NOMO-1 (cell line): ENCODE data around the gene SYTL5.

Experiments
- DNase-seq, 2 experiments: peaks; one replicate each; lab custom pipeline; 2025; ENCODE audit not compliant: unreplicated experiment in 2 of 2; lab: John Stamatoyannopoulos, UW

The SYTL5 gene

DNA sequence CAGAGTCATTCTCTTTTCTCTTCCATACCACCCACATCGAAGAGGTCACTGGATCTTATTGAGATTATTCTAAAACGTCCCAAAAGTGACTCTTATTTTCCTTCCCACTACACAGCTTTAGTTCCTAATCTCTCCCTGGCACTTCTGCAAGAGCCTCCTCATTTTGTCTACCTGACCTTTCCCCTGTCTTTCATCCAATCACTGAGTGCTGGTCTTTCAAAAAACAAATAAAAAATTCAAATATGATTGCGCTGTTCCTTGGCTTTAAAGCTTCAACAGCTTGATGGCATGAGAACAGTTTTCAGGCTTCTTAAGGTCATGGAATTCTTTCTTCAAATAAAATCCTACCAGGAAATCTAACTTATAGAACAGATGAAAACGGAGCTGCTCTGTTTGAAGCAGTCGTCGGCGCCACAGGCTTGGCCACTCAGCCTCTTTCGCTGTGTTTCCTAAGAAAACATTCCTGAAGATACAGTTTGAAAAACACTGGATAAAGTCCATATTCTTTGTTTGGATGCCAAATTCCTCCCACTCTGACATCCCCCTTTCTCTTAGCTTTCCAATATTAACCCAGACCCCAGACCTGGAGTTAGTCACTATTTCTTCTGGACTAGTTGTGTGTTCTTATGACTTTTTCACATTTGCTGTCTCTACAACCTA lies 12.5 kb downstream of the SYTL5 start:
- no peak for DNase-seq

DNA sequence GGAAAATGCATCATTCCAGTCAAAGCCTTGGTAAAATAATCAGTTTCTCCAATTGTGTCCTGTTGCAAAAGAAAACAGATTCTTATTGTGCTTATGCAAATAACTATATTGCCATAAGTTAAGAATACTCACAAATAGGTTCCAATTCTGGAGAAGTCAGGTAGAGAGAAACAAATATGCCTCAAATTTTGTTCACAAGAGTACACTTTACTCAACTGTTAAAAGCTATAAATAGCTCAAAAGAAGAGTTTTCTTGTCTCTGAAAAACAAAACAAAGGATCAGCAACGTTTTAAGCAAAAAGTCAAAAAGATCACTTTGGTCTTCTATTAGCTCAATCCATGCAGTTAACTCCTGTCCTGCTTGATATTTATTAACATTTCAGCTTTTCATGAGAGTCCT lies 21.9 kb downstream of the SYTL5 start:
- no peak for DNase-seq

DNA sequence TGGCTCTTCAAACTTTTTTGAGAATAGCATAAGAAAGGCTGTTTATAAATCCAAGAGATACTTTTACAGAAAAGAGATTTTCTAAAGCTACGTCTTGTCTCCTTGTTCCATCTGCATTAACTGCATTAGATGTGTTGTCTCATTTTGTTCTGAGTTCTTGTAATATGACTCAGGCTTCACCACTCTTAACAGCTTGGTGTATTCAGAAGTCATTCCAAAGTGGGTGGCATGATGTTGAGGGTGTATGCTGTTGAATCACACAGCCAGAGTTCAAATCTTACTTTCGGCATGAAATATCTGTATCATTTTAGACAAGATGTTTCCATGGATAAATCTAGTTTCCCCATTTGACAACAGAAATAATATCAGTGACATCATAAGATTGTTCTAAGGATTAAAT lies 30.1 kb downstream of the SYTL5 start:
- no peak for DNase-seq

- DNase-seq: no peak
Observed at GRCh38 chrX:38038501-38038900, 32.1 kb downstream of the SYTL5 start.

DNA sequence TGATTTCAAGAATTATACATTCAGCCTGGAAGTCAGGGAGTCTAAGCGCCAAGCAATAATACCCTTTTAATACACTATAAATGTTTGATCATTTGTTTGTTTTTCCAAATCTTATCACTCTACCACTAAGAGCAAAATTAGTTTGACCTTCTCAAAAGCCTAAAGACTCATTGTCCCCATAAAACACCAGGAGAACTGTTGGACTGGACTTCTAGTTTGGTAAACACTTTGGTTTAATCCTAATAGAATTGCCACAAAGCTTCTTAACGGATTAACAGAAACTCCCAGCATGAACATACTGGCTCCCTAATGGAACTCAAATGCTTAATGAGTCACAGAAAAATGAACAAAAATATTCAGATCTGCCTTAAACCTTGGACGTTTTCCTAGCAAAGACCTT lies 34.9 kb downstream of the SYTL5 start:
- DNase-seq: no peak

DNA sequence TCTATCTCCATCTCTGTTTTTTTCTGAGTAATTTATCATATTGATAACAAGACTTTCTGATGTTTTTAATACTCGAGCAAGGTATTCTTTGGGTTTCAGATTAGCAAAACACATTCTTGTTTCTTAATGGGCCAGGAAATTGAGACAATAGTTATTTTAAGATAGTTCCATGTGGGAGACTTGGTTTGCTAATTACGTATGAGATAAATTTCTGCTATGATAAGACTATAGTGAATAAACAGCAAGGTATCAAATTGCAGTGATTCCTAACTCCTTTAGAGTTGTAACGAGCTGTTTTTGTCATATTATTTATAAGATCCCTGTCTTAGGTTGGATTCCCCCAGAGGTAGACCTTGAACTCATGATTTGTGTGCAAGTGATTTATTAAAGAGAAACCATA lies 38.3 kb downstream of the SYTL5 start:
- no peak for DNase-seq

GRCh38 chrX:38045538-38046096 lies 39.3 kb downstream of the SYTL5 start:
- DNase-seq: no peak

DNA sequence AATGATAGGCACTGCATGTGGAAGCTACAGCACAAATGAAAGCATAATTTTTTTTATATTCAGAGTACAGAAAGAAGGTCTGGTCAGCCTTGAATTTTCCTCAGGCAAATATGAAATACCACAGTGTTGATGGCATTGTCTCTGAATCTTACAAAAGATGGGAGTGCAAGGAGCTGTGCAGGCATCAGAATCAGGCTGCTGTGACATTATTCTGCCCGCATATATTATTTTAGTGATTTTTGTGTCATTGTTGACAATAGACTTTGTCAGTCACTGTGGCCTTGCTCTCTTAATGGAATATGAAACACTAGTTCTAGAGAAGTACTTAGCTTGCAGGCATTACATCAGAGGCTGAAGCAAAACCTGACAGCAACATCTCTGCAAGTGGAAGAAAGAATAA lies 42.5 kb downstream of the SYTL5 start:
- DNase-seq: no peak

DNA sequence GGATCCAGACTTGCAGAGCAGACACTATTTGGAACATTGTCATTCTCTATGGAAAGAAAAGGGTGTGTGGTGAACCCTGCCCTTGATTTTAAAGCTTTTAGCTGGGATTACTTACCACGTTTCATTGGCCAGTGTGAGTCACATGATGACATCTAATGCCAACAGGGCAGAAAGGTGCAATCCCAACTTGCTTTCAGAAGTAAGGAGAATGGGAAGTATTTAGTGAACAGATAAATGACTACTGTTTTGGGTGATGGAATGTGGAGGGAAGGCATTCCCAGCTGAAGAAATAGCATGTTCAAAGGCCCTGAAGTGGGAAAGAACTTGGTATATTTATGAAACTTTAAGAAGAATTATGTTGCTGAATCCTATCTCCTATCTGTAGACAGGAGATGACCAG lies 44.5 kb downstream of the SYTL5 start:
- no peak for DNase-seq

DNA sequence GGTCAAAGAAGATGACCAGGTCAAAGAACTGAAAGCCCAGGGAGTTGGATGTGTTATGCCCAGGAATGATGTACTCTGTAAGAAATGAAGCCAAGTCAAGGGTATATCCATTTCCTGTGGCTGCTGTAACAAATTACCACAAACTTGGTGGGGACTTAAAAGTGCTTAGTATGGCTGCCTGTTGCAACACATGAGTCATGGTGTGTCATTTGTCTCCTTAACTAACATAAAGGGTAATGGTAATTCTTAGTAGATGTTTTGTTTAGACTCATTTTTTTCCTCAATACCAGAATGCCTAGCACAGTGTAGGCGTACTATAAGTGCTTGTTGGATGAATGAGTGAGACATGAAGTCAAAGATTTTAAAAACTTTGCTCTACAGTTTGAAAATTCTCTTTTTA lies 45.7 kb downstream of the SYTL5 start:
- DNase-seq: peak; percentile 45 to 69

GRCh38 chrX:38055170-38055847 lies 49.0 kb downstream of the SYTL5 start:
- no peak for DNase-seq

- no peak for DNase-seq
Observed at GRCh38 chrX:38060331-38060878, 54.1 kb downstream of the SYTL5 start.

GRCh38 chrX:38061335-38061734 lies 55.0 kb downstream of the SYTL5 start:
- DNase-seq: peak in 1 of 2 experiments; percentile 20

GRCh38 chrX:38066934-38067333 lies 60.6 kb downstream of the SYTL5 start:
- no peak for DNase-seq

DNA sequence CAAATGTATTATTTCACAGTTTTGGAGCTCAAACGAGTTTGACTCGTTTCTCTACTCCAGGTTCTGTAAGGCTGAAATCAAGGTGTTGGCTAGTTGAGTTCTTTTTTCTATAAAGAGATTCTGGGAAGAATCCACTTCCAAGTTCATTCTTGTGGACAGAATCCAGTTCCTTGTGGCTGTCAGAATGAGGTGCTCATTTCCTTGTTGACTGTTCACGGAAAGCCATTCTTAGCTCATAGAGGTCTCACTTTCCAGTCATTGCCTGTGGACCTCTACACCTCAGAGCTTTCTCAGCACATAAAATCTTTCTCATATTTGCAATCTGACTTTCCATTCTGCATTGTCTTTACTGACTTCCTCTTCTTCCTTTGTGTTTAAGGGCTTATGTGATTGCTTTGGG lies 62.9 kb downstream of the SYTL5 start:
- no peak for DNase-seq

GRCh38 chrX:38069991-38070390 lies 63.6 kb downstream of the SYTL5 start:
- no peak for DNase-seq

DNA sequence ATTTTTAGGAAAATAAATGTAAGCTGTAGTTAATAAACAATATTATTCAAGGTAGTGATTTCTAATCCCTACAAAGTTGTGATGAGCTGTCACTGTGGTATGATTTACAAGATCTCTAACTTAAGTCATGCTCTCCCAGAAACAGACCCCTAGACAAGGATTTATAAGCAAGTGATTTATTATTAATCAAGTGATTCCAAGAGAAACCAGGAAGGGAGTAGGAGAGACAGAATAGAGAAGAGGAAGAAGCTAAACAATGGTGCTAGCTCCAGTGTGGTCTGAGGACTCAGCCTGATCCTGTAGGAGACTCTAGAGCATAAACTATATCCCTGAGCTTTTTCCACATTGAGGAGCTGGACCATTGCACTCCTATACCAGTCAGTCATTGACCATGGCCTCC lies 73.1 kb downstream of the SYTL5 start:
- DNase-seq: no peak

GRCh38 chrX:38080808-38081207 lies 74.5 kb downstream of the SYTL5 start:
- no peak for DNase-seq

DNA sequence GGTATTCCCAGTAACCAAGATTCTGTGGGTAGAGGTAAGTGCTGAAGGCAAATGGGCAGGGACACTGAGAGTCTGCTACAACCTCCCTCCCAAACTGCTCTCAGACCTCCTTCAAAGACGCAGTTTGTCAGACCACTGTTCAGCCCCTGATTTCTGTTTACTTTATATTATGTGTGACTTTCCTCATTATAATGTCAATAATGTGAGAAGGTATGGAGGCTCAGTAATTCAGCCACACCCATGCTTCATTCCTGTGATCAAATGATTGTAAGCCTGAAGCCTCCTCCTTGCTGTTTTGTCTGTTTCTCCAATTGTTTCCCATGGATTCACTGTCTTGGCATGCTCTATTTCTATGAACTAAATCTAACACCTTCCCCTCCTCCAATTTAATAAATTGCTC lies 75.6 kb downstream of the SYTL5 start:
- no peak for DNase-seq

- no peak for DNase-seq
Observed at GRCh38 chrX:38082309-38082708, 76.0 kb downstream of the SYTL5 start.

DNA sequence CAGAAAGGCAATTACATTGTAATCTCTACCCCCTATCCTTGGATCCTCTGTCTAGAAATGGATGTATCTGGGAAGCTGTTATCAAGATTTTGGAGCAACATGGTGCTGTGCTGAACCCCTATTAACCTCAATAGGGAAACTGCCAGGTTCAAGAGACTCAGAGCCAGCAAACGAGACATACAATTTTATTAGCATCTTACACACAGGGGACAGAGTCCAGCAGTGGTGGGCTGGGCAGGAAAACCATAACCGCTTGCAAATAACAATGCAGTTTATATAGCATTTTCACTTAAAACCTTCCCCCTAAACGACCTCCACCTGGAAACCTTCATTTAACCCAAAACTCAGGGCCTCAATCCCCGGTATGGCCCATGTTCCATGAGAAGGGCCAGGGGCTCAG lies 79.5 kb downstream of the SYTL5 start:
- DNase-seq: no peak
